Mesendoderm (in vitro differentiated cells): ENCODE results near the gene MTUS2.

Experiments used
- DNase-seq: peaks from one replicate; pipeline ENCODE4 v3.0.0; 2013
- H2AK5ac ChIP-seq: 2 replicates; pipeline ENCODE4 v1.6.1; 2013; ENCODE audit warnings: low read length, inconsistent platforms
- H2BK120ac ChIP-seq: 2 replicates; pipeline ENCODE4 v1.6.1; 2013; ENCODE audit warnings: low read depth, mild to moderate bottlenecking, low read length, moderate library complexity, mixed read lengths
- H2BK15ac ChIP-seq: replicated peaks from 2 replicates; pipeline ENCODE4 v1.6.1; 2013; ENCODE audit warnings: low read depth, mild to moderate bottlenecking, moderate library complexity
- H2BK5ac ChIP-seq: 2 replicates; pipeline ENCODE4 v1.6.1; 2013; ENCODE audit warnings: low read length, inconsistent platforms
- H3K18ac ChIP-seq: 2 replicates; pipeline ENCODE4 v1.6.1; 2013; ENCODE audit warnings: mild to moderate bottlenecking, low read length, mixed read lengths
- H3K23ac ChIP-seq: one replicate; pipeline ENCODE4 v1.6.1; 2013; ENCODE audit warnings: low read length
- H3K27ac ChIP-seq: 2 replicates; pipeline ENCODE4 v1.5.1; 2013; ENCODE audit warnings: low read depth, mild to moderate bottlenecking, inconsistent platforms, low read length, moderate library complexity
- H3K27me3 ChIP-seq: 2 replicates; pipeline ENCODE4 v1.6.1; 2013; ENCODE audit warnings: low read length, control low read depth, mild to moderate bottlenecking, inconsistent platforms; ENCODE audit not compliant: insufficient read depth, poor library complexity
- H3K36me3 ChIP-seq: 2 replicates; pipeline ENCODE4 v1.6.1; 2013; ENCODE audit warnings: low read length, inconsistent platforms; ENCODE audit not compliant: control insufficient read depth, insufficient read depth
- H3K4ac ChIP-seq: one replicate; pipeline ENCODE4 v1.6.1; 2013; ENCODE audit warnings: low read depth, mild to moderate bottlenecking, low read length, moderate library complexity
- H3K4me1 ChIP-seq: 2 replicates; pipeline ENCODE4 v1.6.1; 2013; ENCODE audit warnings: low read depth, low read length, inconsistent platforms; ENCODE audit not compliant: control insufficient read depth
- H3K4me2 ChIP-seq: 2 replicates; pipeline ENCODE4 v1.6.1; 2013; ENCODE audit warnings: low read length
- H3K4me3 ChIP-seq: 2 replicates; pipeline ENCODE4 v1.5.1; 2013; ENCODE audit warnings: mild to moderate bottlenecking, low read length
- H3K56ac ChIP-seq: one replicate; pipeline ENCODE4 v1.6.1; 2013; ENCODE audit warnings: low read length
- H3K79me1 ChIP-seq: 2 replicates; pipeline ENCODE4 v1.6.1; 2013; ENCODE audit warnings: low read length, inconsistent platforms
- H3K79me2 ChIP-seq: 2 replicates; pipeline ENCODE4 v1.6.1; 2013; ENCODE audit warnings: mild to moderate bottlenecking, low read length; ENCODE audit not compliant: control insufficient read depth, insufficient read depth
- H3K9ac ChIP-seq: 2 replicates; pipeline ENCODE4 v1.6.1; 2013; ENCODE audit warnings: low read length, inconsistent platforms
- H4K5ac ChIP-seq: one replicate; pipeline ENCODE4 v1.6.1; 2013; ENCODE audit warnings: low read length
- H4K8ac ChIP-seq: one replicate; pipeline ENCODE4 v1.6.1; 2013; ENCODE audit warnings: low read depth, mild to moderate bottlenecking, control low read depth, low read length, moderate library complexity
- WGBS: extraction: QIAGEN DNeasy Blood & Tissue Kit; methylation state at CpG from one replicate; pipeline ENCODE4 v1.1.7; 2013; ENCODE audit warnings: low lambda C conversion rate, missing lambda C conversion rate; ENCODE audit not compliant: insufficient coverage; ENCODE audit errors: extremely low coverage; 5-methylcytosine and 5-hydroxymethylcytosine counted together

MTUS2 gene

DNA sequence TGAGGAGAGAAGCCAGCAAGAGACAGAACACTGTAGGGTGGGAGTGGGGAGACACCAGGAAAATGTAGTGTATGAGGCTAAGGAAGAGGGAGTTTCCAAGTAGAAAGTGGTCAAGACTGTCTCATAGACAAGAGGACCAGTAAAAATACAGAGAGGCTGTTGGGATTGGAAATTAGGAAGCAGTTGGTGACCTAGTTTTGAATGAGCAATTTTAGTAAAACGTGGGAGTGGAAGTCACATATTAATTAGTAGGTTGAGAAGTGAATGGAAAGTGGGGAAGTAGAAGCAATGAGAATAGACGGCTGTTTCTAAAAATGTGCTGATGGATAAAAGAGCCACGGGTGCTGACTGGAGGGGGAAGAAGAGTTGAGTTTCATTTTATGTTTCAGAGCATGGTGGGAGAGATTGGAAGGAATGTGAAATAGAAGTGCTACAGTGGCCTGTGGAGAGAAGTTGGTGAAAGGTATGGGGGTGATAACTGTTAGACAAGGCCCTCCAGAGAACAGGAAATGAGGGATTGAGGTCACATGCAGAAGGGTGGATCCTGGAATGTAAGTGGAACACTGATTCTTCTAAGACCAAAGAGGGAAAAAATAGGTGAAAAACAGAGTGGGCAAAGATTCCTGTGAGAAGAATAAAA, 247.3 kb downstream of the MTUS2 start:
- peak; percentile 10 for DNase-seq
- H3K4ac ChIP-seq = no peak overlapping the region
- no peak overlapping the region for H3K23ac ChIP-seq
- no peaks in the 10 kb centered on the region for H3K27me3 ChIP-seq
- no peaks in the 10 kb centered on the region for H3K79me2 ChIP-seq
- 100% methylated on average over 2 of the region's 3 CpGs for WGBS
- H4K5ac ChIP-seq = no peak overlapping the region
- H2BK15ac ChIP-seq = no peak overlapping the region
- H3K9ac ChIP-seq = no peak overlapping the region
- no peaks in the 10 kb centered on the region for H3K79me1 ChIP-seq
- H3K56ac ChIP-seq = no peak overlapping the region
- H3K4me2 ChIP-seq = no peak overlapping the region
- H3K36me3 ChIP-seq = no peaks in the 10 kb centered on the region
- H3K4me3 ChIP-seq = no peak overlapping the region
- H3K18ac ChIP-seq = no peak overlapping the region
- H3K27ac ChIP-seq = no peak overlapping the region
- no peak overlapping the region for H2BK120ac ChIP-seq
- H2AK5ac ChIP-seq = no peak overlapping the region
- H2BK5ac ChIP-seq = no peak overlapping the region
- no peak overlapping the region for H4K8ac ChIP-seq
- H3K4me1 ChIP-seq = peaks cover 2% of the 10 kb centered on the region

DNA sequence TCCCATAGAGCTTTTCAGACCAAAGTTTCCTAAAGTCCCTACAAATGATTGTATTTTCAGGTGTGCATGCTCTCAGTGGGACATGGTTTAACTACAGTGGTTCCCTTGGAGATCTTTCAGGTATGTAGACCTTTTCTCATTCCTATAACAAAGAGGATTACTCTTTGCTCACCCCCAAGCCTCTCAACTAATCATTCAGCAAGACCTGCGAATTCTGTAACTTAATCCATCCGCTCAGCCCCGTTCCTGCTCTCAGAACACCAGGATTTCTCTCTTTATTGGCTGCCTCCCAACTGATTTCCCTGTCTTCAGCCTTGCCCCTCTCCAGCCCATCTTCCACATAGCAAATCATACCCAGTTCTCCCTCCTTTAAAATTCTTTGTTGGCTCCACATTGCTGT, 253.6 kb downstream of the MTUS2 start:
- H3K23ac ChIP-seq = no peak overlapping the region
- H3K4me1 ChIP-seq = peaks cover 2% of the 10 kb centered on the region
- no peaks in the 10 kb centered on the region for H3K79me1 ChIP-seq
- H3K4ac ChIP-seq = no peak overlapping the region
- H3K36me3 ChIP-seq = no peaks in the 10 kb centered on the region
- H2BK15ac ChIP-seq = no peak overlapping the region
- H2AK5ac ChIP-seq = no peak overlapping the region
- H3K9ac ChIP-seq = no peak overlapping the region
- no peak overlapping the region for H3K4me2 ChIP-seq
- peak; percentile 13 for DNase-seq
- H3K79me2 ChIP-seq = no peaks in the 10 kb centered on the region
- H3K27ac ChIP-seq = no peak overlapping the region
- H3K56ac ChIP-seq = no peak overlapping the region
- no peak overlapping the region for H2BK120ac ChIP-seq
- no peak overlapping the region for H4K8ac ChIP-seq
- no CpG with 5 or more reads among the region's 3 CpGs for WGBS
- no peak overlapping the region for H2BK5ac ChIP-seq
- H3K18ac ChIP-seq = no peak overlapping the region
- no peaks in the 10 kb centered on the region for H3K27me3 ChIP-seq
- no peak overlapping the region for H4K5ac ChIP-seq
- no peak overlapping the region for H3K4me3 ChIP-seq

DNA sequence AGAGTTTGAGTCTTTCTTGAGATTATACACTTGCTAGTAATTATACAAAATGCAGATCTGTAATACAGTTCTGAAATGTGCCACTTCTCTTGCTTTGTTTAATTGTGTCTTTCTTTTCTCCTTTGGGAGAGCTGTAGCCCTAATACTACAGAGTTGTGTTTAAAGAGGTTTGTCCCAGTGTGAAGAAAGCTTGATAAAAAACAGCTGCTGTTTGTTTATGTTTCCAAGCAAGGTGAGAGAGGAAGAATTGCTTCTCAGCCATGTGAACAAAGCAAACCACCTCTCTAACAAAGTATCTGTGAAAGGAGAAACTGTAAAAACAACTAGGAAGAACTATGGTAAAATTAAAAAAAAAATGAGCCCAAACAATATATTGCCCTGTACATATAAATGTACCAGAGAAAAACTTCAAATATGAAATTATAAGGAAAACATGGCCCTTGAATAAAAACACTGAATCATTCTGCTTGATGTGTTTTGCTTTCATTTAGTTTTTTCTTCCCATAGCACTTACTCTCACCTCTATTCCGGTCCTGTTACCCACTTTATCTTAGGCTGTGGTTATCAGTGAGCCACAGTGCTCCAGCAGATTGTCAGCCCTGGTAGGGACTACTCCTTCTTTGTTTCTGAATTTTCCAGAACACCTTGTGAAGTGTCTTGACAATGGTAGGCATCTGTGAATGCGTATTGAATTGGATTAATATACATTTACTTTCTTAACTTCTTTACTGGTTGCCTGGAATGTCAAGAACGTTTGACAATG, 257.1 kb downstream of the MTUS2 start:
- no peak overlapping the region for H3K18ac ChIP-seq

GRCh38 chr13:29081036-29081435, 260.9 kb downstream of the MTUS2 start:
- H3K27me3 ChIP-seq = no peaks in the 10 kb centered on the region
- H3K9ac ChIP-seq = no peak overlapping the region

More for the DNA sequence above, 257.1 kb downstream of the MTUS2 start:
- H3K79me2 ChIP-seq = no peaks in the 10 kb centered on the region
- H2BK15ac ChIP-seq = no peak overlapping the region
- H2BK5ac ChIP-seq = no peak overlapping the region
- peak; percentile 71 for DNase-seq
- no CpG with 5 or more reads among the region's 3 CpGs for WGBS
- H3K27me3 ChIP-seq = no peaks in the 10 kb centered on the region
- no peak overlapping the region for H3K4me2 ChIP-seq
- H2AK5ac ChIP-seq = no peak overlapping the region
- H3K23ac ChIP-seq = no peak overlapping the region
- no peak overlapping the region for H3K4me3 ChIP-seq
- H3K4me1 ChIP-seq = peaks cover 2% of the 10 kb centered on the region
- no peak overlapping the region for H3K9ac ChIP-seq
- no peak overlapping the region for H3K4ac ChIP-seq
- no peak overlapping the region for H3K56ac ChIP-seq
- H3K79me1 ChIP-seq = no peaks in the 10 kb centered on the region
- no peaks in the 10 kb centered on the region for H3K36me3 ChIP-seq
- no peak overlapping the region for H2BK120ac ChIP-seq
- no peak overlapping the region for H4K8ac ChIP-seq
- H3K27ac ChIP-seq = no peak overlapping the region
- H4K5ac ChIP-seq = no peak overlapping the region

DNA sequence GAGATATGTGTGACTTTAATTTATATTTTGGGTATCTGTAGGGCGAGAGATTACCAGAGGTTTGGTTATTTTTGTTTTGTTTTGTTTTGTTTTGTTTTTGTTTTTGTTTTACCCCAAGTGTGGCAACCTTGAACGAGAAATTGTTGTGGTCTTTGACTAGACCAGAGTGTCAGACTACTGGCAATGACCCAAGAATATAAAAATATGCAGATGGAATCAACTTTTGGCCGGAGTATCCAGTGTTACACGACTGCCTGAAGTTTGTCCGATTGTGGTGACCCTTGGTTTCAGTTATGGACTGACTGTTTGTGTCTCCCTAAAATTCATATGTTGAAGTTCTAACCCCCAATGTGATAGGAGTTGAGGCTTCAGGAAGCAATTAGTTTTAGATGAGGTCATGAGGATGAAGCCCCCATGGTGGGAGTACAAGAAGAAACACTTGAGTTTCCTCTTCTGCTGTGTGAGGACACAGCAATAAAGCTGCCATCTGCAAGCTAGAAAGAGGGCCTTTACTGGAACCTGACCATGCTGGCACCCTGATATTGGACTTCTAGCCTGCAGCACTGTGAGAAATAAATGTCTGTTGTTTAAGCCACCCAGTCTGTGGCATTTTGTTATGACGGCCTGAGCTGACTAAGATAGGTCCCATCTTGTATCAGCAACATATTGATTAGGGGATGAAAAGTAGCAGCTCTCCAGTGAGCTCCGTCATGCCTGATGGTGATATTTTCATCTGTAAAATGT, 261.7 kb downstream of the MTUS2 start:
- Histone ChIP-seq H2BK120ac (no peak overlapping the region), H3K4me1 (no peaks in the 10 kb centered on the region), H2AK5ac (no peak overlapping the region), H3K18ac (no peak overlapping the region), H3K79me1 (no peaks in the 10 kb centered on the region), H3K4ac (no peak overlapping the region), H4K8ac (no peak overlapping the region), H3K27me3 (no peaks in the 10 kb centered on the region), H3K9ac (no peak overlapping the region), H3K4me3 (no peak overlapping the region), H3K56ac (no peak overlapping the region), H4K5ac (no peak overlapping the region), H3K36me3 (no peaks in the 10 kb centered on the region), H3K79me2 (no peaks in the 10 kb centered on the region), H3K23ac (no peak overlapping the region), H2BK15ac (no peak overlapping the region), H3K27ac (no peak overlapping the region), H3K4me2 (no peak overlapping the region), H2BK5ac (no peak overlapping the region)
- no peak for DNase-seq
- WGBS = no CpG with 5 or more reads among the region's 7 CpGs

More at GRCh38 chr13:29081036-29081435, 260.9 kb downstream of the MTUS2 start:
- Histone ChIP-seq H3K4me3 (no peak overlapping the region), H3K56ac (no peak overlapping the region), H4K8ac (no peak overlapping the region), H4K5ac (no peak overlapping the region), H3K79me1 (no peaks in the 10 kb centered on the region), H3K79me2 (no peaks in the 10 kb centered on the region), H3K36me3 (no peaks in the 10 kb centered on the region), H3K4me1 (no peaks in the 10 kb centered on the region), H2BK5ac (no peak overlapping the region), H2BK120ac (no peak overlapping the region), H3K4ac (no peak overlapping the region), H3K23ac (no peak overlapping the region), H3K4me2 (no peak overlapping the region), H2AK5ac (no peak overlapping the region), H3K18ac (no peak overlapping the region), H3K27ac (no peak overlapping the region), H2BK15ac (no peak overlapping the region)
- WGBS = no CpG with 5 or more reads among the region's 1 CpG
- no peak for DNase-seq
